ENCODE results near the gene CCR5.
"Not testable (repeated sequence)": the region's sequence is repeated elsewhere in the genome, so short reads cannot be mapped to it uniquely, and the experiment has no call there.

Gene CCR5

GRCh38 chr3:46386205-46386604 lies 15.5 kb downstream of the CCR5 start:
- DNase-seq: peak; percentile 13 to 57

- not testable (repeated sequence) for DNase-seq
Observed at GRCh38 chr3:46388847-46389246, 18.1 kb downstream of the CCR5 start.

GRCh38 chr3:46389306-46389705 lies 18.6 kb downstream of the CCR5 start:
- no peak for DNase-seq

- DNase-seq: not testable (repeated sequence)
Observed at GRCh38 chr3:46391526-46391925, 20.8 kb downstream of the CCR5 start.

- DNase-seq: no peak
Observed at GRCh38 chr3:46393011-46393410, 22.3 kb downstream of the CCR5 start.

- no peak for DNase-seq
Observed at GRCh38 chr3:46393554-46394434, 23.0 kb downstream of the CCR5 start.

- DNase-seq: no peak
Observed at GRCh38 chr3:46395210-46395661, 24.5 kb downstream of the CCR5 start.

GRCh38 chr3:46395766-46396530 lies 25.2 kb downstream of the CCR5 start:
- no peak for DNase-seq

- DNase-seq: no peak
Observed at GRCh38 chr3:46397111-46397510, 26.4 kb downstream of the CCR5 start.

GRCh38 chr3:46398186-46398955 lies 27.6 kb downstream of the CCR5 start:
- no peak for DNase-seq

- no peak for DNase-seq
Observed at GRCh38 chr3:46399098-46399497, 28.4 kb downstream of the CCR5 start.

- no peak for DNase-seq
Observed at GRCh38 chr3:46399557-46399956, 28.8 kb downstream of the CCR5 start.

- peak; percentile 48 to 78 for DNase-seq
Observed at GRCh38 chr3:46400000-46400734, 29.4 kb downstream of the CCR5 start.

- DNase-seq: no peak
Observed at GRCh38 chr3:46400846-46401245, 30.1 kb downstream of the CCR5 start.

- DNase-seq: no peak
Observed at GRCh38 chr3:46401579-46401978, 30.8 kb downstream of the CCR5 start.

GRCh38 chr3:46402902-46403301 lies 32.2 kb downstream of the CCR5 start:
- DNase-seq: not testable (repeated sequence)

GRCh38 chr3:46405301-46406019 lies 34.7 kb downstream of the CCR5 start:
- DNase-seq: no peak

GRCh38 chr3:46406443-46406787 lies 35.7 kb downstream of the CCR5 start:
- DNase-seq: no peak

- DNase-seq: no peak
Observed at GRCh38 chr3:46406788-46407611, 36.3 kb downstream of the CCR5 start, which contains the start of the genes CCR5AS and CCRL2. TSS of gene CCR5AS (minus strand) at chr3:46407066. TSS of gene CCRL2 (plus strand) at chr3:46407259. CDS start at chr3:46408080, 821 bp downstream.

GRCh38 chr3:46407970-46408369 lies 37.2 kb downstream of the CCR5 start:
- DNase-seq: no peak

GRCh38 chr3:46408853-46409252 lies 38.1 kb downstream of the CCR5 start:
- DNase-seq: no peak
